HepG2 (cell line): ENCODE data around the gene FBH1. TPM values are rescaled to one million over a fixed set of nuclear protein-coding genes. Genes with fewer than 3 reads are reported as not detected.

Experiments used
- ARID2 ChIP-seq: sonication (generic); formaldehyde crosslinking; IDR thresholded peaks from 2 replicates; pipeline ENCODE4 v1.8.1; 2022; ENCODE audit warnings: mild to moderate bottlenecking, missing genetic modification reagents, borderline replicate concordance
- CHD2 ChIP-seq: IDR thresholded peaks from 2 replicates; pipeline ENCODE4 v1.6.1; 2011; ENCODE audit warnings: low read depth, low read length, improper control_type of control experiment
- FOXC1 ChIP-seq: sonication (generic); formaldehyde crosslinking; IDR thresholded peaks from 2 replicates; pipeline ENCODE4 v1.8.0; 2022; ENCODE audit warnings: mild to moderate bottlenecking, missing genetic modification reagents, borderline replicate concordance
- HNF4A ChIP-seq: sonication (generic); formaldehyde crosslinking; IDR thresholded peaks from 2 replicates; pipeline ENCODE4 v1.4.0; 2020; ENCODE audit warnings: missing genetic modification reagents
- HNRNPLL ChIP-seq: fragments of 200-400 bp; formaldehyde crosslinking; IDR thresholded peaks from 2 replicates; pipeline ENCODE4 v1.6.1; 2017; ENCODE audit warnings: mild to moderate bottlenecking, low read depth, low read length; ENCODE audit not compliant: poor library complexity, severe bottlenecking
- HOXD1 ChIP-seq: sonication (generic); formaldehyde crosslinking; IDR thresholded peaks from 2 replicates; pipeline ENCODE4 v1.5.0; 2020; ENCODE audit warnings: missing genetic modification reagents
- NFKBIZ ChIP-seq: IDR thresholded peaks from 2 replicates; pipeline ENCODE4 v1.6.1; 2018; ENCODE audit warnings: missing genetic modification reagents, missing compliant biosample characterization
- RELA ChIP-seq: sonication (generic); formaldehyde crosslinking; IDR thresholded peaks from 2 replicates; pipeline ENCODE4 v1.4.0; 2020; ENCODE audit warnings: missing genetic modification reagents
- RFX1 ChIP-seq: fragments of 450-650 bp; IDR thresholded peaks from 2 replicates; pipeline ENCODE4 v1.6.1; 2017
- SMAD9 ChIP-seq: sonication (generic); formaldehyde crosslinking; IDR thresholded peaks from 2 replicates; pipeline ENCODE4 v1.5.1; 2020; ENCODE audit warnings: mild to moderate bottlenecking, missing genetic modification reagents
- TSC22D2 ChIP-seq: sonication (generic); formaldehyde crosslinking; IDR thresholded peaks from 2 replicates; pipeline ENCODE4 v1.5.1; 2020; ENCODE audit warnings: missing genetic modification reagents, mild to moderate bottlenecking, borderline replicate concordance
- ZNF207 ChIP-seq: fragments of 450-650 bp; IDR thresholded peaks from 2 replicates; pipeline ENCODE4 v1.6.1; 2016; ENCODE audit warnings: antibody characterized with exemption, borderline replicate concordance
- ZNF317 ChIP-seq: sonication (generic); formaldehyde crosslinking; IDR thresholded peaks from 2 replicates; pipeline ENCODE4 v1.5.0; 2020; ENCODE audit warnings: mild to moderate bottlenecking, missing genetic modification reagents
- ZNF567 ChIP-seq: sonication (generic); formaldehyde crosslinking; IDR thresholded peaks from 2 replicates; pipeline ENCODE4 v1.8.1; 2023; ENCODE audit warnings: mild to moderate bottlenecking, missing genetic modification reagents, borderline replicate concordance
- ZNF709 ChIP-seq: sonication (generic); formaldehyde crosslinking; IDR thresholded peaks from 2 replicates; pipeline ENCODE4 v1.5.0; 2020; ENCODE audit warnings: mild to moderate bottlenecking, missing genetic modification reagents
- ZSCAN9 ChIP-seq: IDR thresholded peaks from 2 replicates; pipeline ENCODE4 v1.6.1; 2016; ENCODE audit warnings: borderline replicate concordance
- polyA plus RNA-seq, 8 experiments: library from polyadenylated mRNA; depleted of rRNA in 3 of 8; stranded (reverse) in 7 of 8; unstranded in 1 of 8; fragments of >200 nt; fragmentation: Illumina TruSeq in 4 of 8; extraction: Trizol in 4 of 8; gene quantifications; 2 replicates each; pipeline versions ENCODE4 v1.2.1 to v1.2.3, GENCODE V29; 2011 to 2016; ENCODE audit warnings: low read depth in 4 of 8, missing spikeins in 1 of 8, mixed read lengths in 1 of 8; ENCODE audit not compliant: insufficient read depth in 1 of 8
- total RNA-seq, 5 experiments: library from RNA; depleted of rRNA; stranded (reverse); fragments of >200 nt; fragmentation: Illumina TruSeq; extraction: Trizol; gene quantifications; 2 replicates each; pipeline ENCODE4 v1.2.3, GENCODE V29; 2016; ENCODE audit warnings: low read depth in 1 of 5
- TF ChIP-seq, protein P1 (sequence below): sonication (generic); formaldehyde crosslinking; IDR thresholded peaks from 2 replicates; pipeline ENCODE4 v1.5.1; 2020; ENCODE audit warnings: mild to moderate bottlenecking, missing genetic modification reagents, moderate library complexity
- TF ChIP-seq, protein P2 (sequence below), 2 experiments: sonication (generic) in 1 of 2; formaldehyde crosslinking in 1 of 2; IDR thresholded peaks; 2 replicates each; pipeline versions ENCODE4 v1.4.0 to v1.6.1; 2018 to 2020; ENCODE audit warnings: missing genetic modification reagents in 2 of 2, borderline replicate concordance in 1 of 2, low read depth in 1 of 2, mild to moderate bottlenecking in 1 of 2, missing biosample characterization in 1 of 2
- TF ChIP-seq, protein P3 (sequence below): sonication (generic); formaldehyde crosslinking; IDR thresholded peaks from 2 replicates; pipeline ENCODE4 v1.5.0; 2020; ENCODE audit warnings: missing genetic modification reagents
- TF ChIP-seq, protein P4 (sequence below): sonication (generic); formaldehyde crosslinking; IDR thresholded peaks from 2 replicates; pipeline ENCODE4 v1.5.1; 2020; ENCODE audit warnings: missing genetic modification reagents, mild to moderate bottlenecking, borderline replicate concordance

FBH1 gene
- total and polyA plus RNA-seq, 2 of the 13 experiments (the other 11 are each of a cell fraction or from before 2014, with no cell fraction given): 48.8 to 60.3 TPM

DNA sequence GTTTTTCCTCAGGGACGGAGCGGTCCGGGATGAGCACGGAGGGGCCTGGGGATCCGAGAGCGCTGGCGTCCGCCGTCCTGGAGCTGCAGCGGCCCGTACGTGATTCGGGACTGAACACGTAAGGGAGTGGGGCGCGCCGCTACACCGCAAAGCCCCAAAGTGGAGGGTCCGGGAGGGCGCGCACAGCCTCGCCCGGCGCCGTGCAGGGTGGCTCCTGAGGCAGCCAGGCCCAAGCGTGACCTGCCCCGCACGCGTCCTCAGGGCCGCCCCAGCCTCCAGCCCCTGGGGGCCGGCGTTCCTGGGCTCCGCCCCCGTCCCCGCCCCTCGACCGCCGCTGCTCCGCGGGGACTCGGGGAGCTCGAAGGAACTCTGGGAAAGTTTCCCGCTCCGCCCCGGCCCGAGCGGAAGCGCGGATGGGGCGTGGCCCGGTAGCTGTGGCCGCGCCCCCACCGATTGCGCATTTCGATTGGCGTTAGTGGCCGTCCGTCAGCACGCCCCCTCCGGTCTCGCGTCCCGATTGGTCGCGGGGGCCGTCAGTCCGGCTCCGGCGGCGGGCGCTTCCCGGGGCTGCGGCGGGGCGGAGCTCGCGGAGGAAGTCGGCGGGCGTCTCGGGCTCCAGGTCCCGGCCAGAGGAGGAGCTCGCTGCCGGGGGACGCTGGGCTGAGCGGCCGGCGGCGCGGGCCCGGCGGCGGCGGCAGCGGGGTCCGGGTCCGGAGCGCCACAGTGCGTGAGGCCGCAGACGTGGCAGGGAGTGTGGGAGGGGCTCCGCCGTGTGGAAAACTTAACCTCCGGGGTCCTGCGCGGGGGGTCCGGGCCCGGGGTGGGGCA is at the start of gene FBH1, which contains the start of gene ANKRD16 (continued):
- TF ChIP-seq ARID2 (CRISPR knock-in tag) (no peak), SMAD9 (no peak), HOXD1 (CRISPR knock-in tag) (0 out of 2 replicates have a peak, but pooled peaks have one; percentile 37), ZNF207 (no peak), HNRNPLL (peak; percentile 78), ZNF709 (CRISPR knock-in tag) (peak; percentile 36; the same call in 1 of the 2 replicates), HNF4A (no peak), ZNF567 (CRISPR knock-in tag) (peak; percentile 25; the same call in 1 of the 2 replicates), ZSCAN9 (0 out of 2 replicates have a peak, but pooled peaks have one; percentile 55), TSC22D2 (CRISPR knock-in tag) (peak; percentile 69; the same call in 1 of the 2 replicates), ZNF317 (CRISPR knock-in tag) (0 out of 2 replicates have a peak, but pooled peaks have one; percentile 41), CHD2 (peak; percentile 84), FOXC1 (CRISPR knock-in tag) (peak; percentile 58), RFX1 (no peak), RELA (CRISPR knock-in tag) (0 out of 2 replicates have a peak, but pooled peaks have one; percentile 51), NFKBIZ (CRISPR knock-in tag) (no peak)
- TF ChIP-seq, protein P1, sequence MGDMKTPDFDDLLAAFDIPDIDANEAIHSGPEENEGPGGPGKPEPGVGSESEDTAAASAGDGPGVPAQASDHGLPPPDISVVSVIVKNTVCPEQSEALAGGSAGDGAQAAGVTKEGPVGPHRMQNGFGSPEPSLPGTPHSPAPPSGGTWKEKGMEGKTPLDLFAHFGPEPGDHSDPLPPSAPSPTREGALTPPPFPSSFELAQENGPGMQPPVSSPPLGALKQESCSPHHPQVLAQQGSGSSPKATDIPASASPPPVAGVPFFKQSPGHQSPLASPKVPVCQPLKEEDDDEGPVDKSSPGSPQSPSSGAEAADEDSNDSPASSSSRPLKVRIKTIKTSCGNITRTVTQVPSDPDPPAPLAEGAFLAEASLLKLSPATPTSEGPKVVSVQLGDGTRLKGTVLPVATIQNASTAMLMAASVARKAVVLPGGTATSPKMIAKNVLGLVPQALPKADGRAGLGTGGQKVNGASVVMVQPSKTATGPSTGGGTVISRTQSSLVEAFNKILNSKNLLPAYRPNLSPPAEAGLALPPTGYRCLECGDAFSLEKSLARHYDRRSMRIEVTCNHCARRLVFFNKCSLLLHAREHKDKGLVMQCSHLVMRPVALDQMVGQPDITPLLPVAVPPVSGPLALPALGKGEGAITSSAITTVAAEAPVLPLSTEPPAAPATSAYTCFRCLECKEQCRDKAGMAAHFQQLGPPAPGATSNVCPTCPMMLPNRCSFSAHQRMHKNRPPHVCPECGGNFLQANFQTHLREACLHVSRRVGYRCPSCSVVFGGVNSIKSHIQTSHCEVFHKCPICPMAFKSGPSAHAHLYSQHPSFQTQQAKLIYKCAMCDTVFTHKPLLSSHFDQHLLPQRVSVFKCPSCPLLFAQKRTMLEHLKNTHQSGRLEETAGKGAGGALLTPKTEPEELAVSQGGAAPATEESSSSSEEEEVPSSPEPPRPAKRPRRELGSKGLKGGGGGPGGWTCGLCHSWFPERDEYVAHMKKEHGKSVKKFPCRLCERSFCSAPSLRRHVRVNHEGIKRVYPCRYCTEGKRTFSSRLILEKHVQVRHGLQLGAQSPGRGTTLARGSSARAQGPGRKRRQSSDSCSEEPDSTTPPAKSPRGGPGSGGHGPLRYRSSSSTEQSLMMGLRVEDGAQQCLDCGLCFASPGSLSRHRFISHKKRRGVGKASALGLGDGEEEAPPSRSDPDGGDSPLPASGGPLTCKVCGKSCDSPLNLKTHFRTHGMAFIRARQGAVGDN (CRISPR knock-in tag): peak; percentile 82
- TF ChIP-seq, protein P2, sequence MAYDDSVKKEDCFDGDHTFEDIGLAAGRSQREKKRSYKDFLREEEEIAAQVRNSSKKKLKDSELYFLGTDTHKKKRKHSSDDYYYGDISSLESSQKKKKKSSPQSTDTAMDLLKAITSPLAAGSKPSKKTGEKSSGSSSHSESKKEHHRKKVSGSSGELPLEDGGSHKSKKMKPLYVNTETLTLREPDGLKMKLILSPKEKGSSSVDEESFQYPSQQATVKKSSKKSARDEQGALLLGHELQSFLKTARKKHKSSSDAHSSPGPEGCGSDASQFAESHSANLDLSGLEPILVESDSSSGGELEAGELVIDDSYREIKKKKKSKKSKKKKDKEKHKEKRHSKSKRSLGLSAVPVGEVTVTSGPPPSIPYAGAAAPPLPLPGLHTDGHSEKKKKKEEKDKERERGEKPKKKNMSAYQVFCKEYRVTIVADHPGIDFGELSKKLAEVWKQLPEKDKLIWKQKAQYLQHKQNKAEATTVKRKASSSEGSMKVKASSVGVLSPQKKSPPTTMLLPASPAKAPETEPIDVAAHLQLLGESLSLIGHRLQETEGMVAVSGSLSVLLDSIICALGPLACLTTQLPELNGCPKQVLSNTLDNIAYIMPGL (CRISPR knock-in tag; IDR thresholded peaks at IDR 0.05; ENCODE audit: borderline replicate concordance in 1 of 2, low read depth in 1 of 2): peak; percentile 64 to 74; a peak in 3 of 4 replicates
- TF ChIP-seq, protein P3, sequence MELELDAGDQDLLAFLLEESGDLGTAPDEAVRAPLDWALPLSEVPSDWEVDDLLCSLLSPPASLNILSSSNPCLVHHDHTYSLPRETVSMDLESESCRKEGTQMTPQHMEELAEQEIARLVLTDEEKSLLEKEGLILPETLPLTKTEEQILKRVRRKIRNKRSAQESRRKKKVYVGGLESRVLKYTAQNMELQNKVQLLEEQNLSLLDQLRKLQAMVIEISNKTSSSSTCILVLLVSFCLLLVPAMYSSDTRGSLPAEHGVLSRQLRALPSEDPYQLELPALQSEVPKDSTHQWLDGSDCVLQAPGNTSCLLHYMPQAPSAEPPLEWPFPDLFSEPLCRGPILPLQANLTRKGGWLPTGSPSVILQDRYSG (CRISPR knock-in tag): peak; percentile 39; the same call in 1 of the 2 replicates
- TF ChIP-seq, protein P4, sequence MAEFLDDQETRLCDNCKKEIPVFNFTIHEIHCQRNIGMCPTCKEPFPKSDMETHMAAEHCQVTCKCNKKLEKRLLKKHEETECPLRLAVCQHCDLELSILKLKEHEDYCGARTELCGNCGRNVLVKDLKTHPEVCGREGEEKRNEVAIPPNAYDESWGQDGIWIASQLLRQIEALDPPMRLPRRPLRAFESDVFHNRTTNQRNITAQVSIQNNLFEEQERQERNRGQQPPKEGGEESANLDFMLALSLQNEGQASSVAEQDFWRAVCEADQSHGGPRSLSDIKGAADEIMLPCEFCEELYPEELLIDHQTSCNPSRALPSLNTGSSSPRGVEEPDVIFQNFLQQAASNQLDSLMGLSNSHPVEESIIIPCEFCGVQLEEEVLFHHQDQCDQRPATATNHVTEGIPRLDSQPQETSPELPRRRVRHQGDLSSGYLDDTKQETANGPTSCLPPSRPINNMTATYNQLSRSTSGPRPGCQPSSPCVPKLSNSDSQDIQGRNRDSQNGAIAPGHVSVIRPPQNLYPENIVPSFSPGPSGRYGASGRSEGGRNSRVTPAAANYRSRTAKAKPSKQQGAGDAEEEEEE (CRISPR knock-in tag): no peak
